GM18868 (cell line): ENCODE measurements around the gene CCDC142.
"Not testable (repeated sequence)": the region's sequence is repeated elsewhere in the genome, so short reads cannot be mapped to it uniquely, and the experiment has no call there.

ENCODE experiments used
- ATAC-seq: cut with Tn5 transposase; IDR thresholded peaks from one replicate; pipeline ENCODE4 v1.9.1; 2021; ENCODE audit warnings: mild to moderate bottlenecking, moderate library complexity; ENCODE audit not compliant: unreplicated experiment

Gene CCDC142

GRCh38 chr2:74444498-74445318, 38.1 kb downstream of the CCDC142 start:
- no peak for ATAC-seq

DNA sequence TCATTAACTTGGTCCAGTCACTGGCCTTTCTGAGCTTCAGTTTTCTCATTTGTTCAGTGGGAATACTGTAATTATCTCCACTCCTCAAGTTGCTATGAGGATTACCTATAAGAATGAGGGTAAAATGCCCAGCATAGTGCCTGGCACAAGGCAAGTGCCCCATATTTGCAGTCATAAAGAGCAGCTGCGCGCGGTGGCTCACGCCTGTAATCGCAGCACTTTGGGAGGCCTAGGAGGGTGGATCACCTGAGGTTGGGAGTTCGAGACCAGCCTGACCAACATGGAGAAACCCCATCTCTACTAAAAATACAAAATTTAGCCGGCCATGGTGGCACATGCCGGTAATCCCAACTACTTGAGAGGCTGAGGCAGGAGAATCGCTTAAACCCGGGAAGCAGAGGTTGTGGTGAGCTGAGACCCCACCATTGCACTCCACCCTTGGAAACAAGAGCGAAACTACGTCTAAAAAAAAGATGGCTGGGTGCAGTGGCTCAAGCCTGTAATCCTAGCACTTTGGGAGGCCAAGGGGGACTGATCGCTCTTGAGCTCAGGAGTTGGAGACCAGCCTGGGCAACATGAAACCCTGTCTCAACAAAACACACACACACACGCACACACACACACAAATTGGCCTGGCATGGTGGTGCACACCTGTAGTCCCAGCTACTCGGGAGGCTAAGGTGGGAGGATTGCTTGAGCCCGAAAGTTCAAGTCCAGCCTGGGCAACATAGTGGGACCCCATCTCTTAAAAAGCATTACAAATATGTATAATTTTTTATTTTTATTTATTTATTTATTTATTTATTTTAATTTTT, 40.1 kb downstream of the CCDC142 start:
- ATAC-seq = not testable (repeated sequence)

GRCh38 chr2:74441690-74442482, 40.9 kb downstream of the CCDC142 start, which contains the start of gene RTKN:
RTKN (minus strand) TSS chr2:74441937; CDS start chr2:74441816, 121 bp downstream.
- no peak for ATAC-seq

DNA sequence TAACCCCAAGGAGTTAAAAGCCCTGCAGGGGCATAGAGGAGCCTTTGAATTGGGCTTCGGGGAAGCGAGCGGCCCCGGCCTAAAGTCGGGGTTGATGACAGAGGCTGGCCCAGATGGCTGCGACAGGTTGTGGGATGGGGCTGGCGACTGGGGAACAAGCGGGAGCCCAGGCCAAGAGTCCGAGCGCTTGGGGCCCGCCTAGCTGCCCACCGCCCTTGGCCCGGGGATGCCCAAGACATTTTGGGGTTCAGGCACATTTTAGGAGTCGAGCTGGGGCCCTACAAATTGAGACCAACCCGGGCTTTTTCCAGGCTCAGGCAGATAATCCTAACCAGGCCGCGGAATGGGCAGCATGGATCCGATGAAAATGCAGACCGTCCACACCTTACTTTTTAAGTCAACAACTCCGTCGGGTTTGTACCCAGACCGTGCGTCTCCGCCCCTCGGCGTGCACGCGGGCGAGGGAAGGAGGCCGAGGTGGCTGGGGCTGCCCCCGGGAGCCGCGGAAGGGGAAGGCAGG, 41.6 kb downstream of the CCDC142 start:
- no peak for ATAC-seq

GRCh38 chr2:74440378-74441169, 42.2 kb downstream of the CCDC142 start:
- peak; percentile 92 for ATAC-seq

DNA sequence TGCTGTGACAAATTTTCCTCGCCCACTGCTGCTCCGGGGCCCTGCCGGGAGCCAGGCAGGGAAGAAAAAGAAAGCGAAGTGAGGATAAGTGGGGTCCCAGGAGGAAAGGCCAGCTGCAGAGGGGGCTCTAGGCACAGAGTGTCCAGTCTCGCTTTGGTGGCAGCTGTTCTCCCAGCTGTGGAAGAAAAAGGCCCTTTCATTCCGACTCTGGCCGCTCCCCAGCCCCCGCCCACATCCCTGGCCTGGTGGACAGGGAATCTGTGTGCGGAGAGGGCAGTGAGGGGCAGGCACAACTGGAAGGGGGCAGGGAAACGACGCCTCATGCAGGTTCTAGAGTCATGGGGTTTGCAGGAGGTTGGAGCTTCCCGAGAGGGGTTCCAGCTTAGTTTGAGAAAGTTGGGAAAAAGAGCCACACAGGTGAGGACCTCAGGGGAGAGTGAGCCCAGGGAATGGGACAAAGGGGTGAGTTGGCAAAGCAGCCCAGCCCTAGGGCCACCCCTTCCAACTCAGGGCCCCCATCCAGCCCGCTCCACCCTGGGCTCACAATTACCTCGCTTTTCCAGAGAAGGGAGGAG, 42.9 kb downstream of the CCDC142 start:
- no peak for ATAC-seq

GRCh38 chr2:74439373-74439772, 43.4 kb downstream of the CCDC142 start:
- no peak for ATAC-seq

DNA sequence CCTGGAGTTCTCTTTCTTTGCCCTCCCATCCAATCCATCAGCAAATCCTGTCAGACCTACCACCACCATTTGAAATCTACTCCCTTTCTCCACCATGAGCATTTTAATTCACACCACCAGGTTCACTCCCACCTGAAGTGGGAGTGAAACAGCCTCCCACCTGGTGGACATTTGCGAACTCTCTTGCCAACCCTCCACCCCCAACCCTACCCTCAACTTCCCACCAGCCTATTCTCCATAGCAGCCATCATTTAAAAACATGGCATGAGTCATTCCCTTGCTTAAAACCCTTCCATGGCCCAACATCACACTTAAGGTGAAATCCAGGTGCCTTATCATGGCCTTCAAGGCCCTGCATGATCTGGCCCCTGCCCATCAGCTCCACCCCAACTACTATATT, 44.5 kb downstream of the CCDC142 start:
- no peak for ATAC-seq

DNA sequence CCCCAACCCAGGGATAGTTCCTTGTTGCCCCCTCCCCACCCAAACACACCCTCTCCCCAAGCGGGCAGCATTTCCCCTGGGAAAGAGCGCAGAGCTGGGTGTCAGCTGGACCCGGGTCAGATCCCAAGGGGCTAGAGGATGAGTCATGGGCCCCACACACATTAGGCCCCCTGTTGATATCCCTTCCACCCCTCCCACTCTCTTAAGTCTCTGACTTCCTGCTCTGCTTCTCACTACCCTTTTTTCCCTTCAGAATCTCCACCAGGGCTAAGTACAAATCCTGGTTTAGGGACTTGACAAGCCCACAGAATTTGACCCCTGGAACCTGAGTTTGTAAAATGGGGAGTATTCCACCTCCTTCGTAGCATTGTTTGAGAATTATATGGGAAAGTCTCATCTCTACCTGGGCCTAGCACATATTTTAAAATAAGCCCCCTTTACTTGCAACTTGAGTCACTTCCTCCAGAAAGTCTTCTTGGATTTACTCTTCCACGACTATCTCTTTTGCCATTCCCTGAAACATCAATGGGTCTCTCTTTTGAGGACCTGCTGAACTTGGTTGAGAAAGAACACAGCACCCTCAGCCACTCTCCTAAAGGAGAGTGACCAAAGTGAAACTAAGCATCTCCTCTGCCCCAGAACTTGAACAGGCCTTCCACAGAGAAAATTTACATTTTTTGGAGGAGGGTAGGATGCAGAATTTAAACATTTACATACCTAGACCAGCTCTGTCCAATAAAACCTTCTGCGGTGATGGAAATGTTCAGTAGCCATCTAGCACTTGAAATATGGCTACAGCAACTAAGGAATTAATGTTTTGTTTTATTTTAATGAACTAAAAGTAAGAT, 45.7 kb downstream of the CCDC142 start:
- ATAC-seq = no peak

DNA sequence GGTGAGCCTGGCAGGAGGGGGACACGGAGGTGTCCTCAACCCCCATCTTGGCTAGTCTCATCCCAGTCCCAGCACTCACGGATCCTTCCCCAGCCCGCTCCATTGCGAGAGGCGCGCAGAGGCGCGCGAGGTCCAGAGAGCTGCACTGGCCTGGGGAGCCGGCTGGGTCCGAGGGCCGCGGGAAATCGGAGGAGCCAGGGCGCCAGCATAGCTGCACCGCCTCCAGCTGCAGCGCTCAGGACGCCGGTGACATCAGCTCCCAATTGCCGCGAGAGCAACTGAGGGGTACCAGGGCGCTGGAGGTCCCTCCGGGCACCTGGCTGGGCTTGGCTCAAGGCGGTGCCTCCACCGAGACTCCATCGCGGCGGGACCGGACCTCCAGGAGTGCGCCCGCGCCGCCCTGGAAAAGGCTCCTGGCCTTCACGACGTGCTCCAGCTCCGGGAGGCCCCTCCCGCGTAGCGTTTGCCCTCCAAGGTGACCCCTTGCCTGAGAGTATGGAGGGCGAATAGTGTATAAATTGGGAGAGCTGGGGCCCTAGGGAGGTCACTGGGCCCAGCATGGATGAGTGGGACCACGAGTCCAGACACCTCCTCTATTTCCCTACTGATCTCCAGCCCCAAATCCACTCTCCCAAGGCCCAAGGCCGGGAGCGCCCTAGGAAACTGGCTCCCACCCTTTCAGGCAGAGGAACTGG, 46.5 kb downstream of the CCDC142 start:
- no peak for ATAC-seq

- ATAC-seq = no peak
These were observed 52.3 kb downstream of the CCDC142 start for GRCh38 chr2:74430502-74430901.

DNA sequence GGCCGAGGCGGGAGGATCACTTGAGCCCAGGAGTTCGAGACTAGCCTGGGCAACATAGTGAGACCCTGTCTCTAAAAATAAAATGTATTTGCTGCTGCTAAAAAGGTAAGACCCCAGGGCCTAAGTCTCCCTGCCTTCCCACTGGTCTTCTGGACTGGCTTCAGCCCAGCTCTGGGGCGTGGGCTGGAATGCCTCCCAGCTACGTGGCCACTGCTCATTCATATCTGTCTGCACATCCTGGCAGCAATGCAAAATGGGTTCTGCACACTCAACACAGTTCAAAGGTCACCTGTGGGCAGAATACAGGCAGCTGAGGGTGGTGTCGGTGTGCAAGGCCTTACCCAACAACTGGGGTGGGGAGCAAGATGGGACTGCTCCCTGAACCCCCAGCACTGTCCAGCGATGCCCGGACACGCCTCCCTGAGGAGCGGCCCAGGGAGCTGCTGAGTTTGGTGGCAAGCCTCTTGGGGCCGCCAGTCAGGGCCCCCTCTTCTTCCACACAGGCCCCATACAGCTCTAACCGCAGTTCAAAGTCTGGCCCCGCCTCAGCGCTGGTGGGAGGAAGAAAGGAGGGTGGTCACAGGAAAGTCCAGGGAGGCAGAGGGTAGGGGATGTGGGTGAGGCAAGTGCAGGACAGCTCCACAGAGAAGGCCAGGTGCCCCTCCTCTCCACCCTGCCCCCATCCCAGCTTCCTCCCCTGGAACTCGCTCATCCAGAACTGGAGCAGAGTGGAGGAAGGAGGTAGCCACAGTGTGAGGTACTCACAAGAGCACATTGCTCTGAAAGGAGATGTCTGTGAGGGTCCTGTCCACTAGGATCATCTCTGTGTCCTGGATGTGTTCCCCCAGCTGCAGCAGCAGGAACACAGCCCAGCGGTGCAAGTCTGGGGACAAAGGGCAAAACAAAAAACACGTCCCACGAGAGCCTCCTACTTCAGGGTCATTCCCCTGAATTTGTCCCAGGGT, 53.0 kb downstream of the CCDC142 start:
- ATAC-seq = no peak

DNA sequence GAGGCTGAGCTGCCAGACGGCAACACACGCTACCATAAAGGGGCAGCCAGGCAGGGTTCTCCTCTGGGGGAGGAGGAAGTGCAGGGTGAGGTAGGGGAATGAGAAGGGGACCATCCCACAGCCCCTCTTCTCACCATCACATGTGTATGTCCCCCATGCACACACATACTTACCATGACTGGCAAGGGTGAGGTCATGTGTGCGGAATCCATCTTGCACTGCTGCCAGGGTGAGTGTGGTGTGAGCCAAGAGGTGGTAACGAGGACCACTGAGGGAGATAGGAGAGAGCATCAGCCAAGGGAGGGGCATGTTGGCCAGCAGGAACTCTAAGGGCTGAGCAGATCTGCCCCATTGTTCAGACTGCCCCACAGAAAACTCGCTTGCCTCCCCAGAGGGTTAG, 54.1 kb downstream of the CCDC142 start:
- no peak for ATAC-seq

DNA sequence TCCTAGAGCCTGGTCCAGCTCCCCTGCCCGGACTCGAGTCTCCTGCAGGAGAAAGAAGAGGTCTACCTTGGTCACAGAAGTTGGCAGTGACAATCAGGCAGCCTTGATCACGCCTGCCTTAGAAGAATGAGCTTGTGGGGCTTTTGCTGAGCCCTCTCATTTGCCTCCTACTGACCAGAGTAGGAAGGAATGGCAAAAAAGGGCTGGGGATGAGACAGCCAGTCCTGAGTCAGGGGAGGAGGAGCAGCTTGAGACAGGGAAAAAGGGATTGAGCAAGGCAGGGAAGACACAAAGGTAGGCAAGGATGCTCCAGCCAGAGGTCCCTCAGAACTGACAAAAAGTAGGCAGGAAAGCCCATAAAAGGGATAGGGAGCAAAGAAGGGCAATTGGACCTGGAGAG, 55.2 kb downstream of the CCDC142 start:
- no peak for ATAC-seq

- ATAC-seq = no peak
These were observed 56.5 kb downstream of the CCDC142 start for GRCh38 chr2:74426181-74426758.

GRCh38 chr2:74425523-74425922, 57.3 kb downstream of the CCDC142 start:
- ATAC-seq = no peak

GRCh38 chr2:74424995-74425406, 57.8 kb downstream of the CCDC142 start:
- ATAC-seq = no peak
